Activated CD4-positive, alpha-beta T cell treated with anti-CD3 and anti-CD28 coated beads, Interleukin-2, Interleukin-6, amounts not matched to agents 100 ng/mL and 50 ng/mL, durations not matched to agents 16 hours and 8 hours (primary cell): Measurements from ENCODE around the gene SELENOK.

ENCODE experiments used
- DNase-seq: peaks from one replicate; pipeline ENCODE4 v3.0.0-alpha.2; 2020

Gene SELENOK

GRCh38 chr3:53841296-53841695 lies 50.4 kb downstream of the SELENOK start:
- no peak for DNase-seq

DNA sequence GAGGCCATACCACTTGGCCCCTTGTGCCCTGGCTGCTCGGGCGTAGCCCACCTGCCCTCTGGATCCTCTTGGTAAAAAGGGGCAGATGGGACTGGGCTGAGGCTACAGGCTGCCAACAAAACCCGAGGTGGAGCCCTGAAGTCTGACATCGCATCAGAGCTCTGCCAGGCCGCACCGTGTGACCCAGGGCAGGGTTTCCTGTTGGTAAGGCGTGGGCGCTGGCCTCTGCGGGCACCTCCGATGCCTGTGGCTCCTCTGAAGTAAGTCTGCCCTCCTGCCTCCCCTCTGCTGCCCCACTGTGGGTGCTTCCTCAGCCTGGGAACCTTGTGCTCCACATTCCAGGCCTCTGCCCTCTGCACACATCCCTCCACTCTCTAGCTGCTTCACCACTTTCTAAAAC lies 54.3 kb downstream of the SELENOK start:
- DNase-seq, result no peak

GRCh38 chr3:53836084-53836872 lies 55.4 kb downstream of the SELENOK start:
- DNase-seq, result no peak

GRCh38 chr3:53835257-53835656 lies 56.4 kb downstream of the SELENOK start:
- DNase-seq, result no peak

GRCh38 chr3:53834429-53835095 lies 57.1 kb downstream of the SELENOK start:
- no peak for DNase-seq
